ENCODE data around the gene C19orf53. TPM values are rescaled to one million over a fixed set of nuclear protein-coding genes. Genes with fewer than 3 reads are reported as not detected.
A peak's percentile ranks its signal among the peaks of the same experiment; 100 is the strongest.
"Not testable (repeated sequence)": the region's sequence is repeated elsewhere in the genome, so short reads cannot be mapped to it uniquely, and the experiment has no call there.

C19orf53 gene
- total RNA-seq, 1 experiment from 2014 or later = 214 TPM

GRCh38 chr19:13764101-13764807, 10.0 kb upstream of the C19orf53 start, which contains the start of gene MRI1:
Gene MRI1 (plus strand): TSS chr19:13764522. CDS start chr19:13764589, 67 bp downstream.
- peak; percentile 83 for DNase-seq (ENCODE audit: low read depth)

DNA sequence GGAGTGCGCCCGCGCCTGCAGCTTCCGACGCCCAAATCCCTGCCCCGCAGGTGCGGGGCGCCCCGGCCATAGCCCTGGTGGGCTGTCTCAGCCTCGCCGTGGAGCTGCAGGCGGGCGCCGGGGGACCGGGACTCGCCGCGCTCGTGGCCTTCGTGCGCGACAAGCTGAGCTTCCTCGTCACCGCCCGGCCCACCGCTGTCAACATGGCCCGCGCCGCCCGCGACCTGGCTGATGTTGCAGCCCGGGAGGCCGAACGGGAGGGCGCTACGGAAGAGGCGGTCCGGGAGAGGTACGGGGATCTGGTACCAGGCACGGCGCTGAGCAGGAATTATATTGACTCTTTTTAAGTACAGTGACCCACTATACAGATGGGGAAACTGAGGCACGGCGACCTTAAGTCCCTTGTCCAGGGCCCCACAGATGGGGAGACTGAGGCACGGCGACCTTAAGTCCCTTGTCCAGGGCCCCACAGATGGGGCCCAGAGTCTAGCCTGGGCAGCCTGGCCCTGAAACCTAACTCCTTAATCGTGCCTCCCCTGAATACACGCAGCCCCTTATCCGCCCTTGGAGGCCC, 9.3 kb upstream of the C19orf53 start:
- no peak for DNase-seq (ENCODE audit: low read depth)

- DNase-seq (ENCODE audit: low read depth) = no peak
Observed at GRCh38 chr19:13765395-13766094, 8.7 kb upstream of the C19orf53 start.

DNA sequence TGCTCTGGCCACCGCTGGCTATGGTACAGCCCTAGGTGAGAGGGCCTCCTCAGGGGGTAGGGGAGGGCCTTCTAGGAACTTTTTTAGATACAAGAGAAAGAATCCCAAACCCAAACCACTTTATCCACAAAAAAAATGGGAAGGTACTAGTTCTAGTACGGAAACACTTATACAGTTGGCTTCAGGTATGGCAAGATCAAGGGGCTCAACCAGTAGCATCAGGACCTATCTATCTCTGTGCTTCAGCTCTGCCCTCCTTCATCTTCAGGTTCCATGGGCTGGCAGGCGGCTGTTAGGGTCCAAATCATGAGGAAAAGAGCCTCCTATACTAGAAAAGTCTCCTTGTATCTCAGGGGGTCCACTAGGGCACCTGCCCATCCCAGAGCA, 8.2 kb upstream of the C19orf53 start:
- DNase-seq (ENCODE audit: low read depth) = no peak

- DNase-seq (ENCODE audit: low read depth) = no peak
Observed at GRCh38 chr19:13768510-13768909, 5.7 kb upstream of the C19orf53 start.

GRCh38 chr19:13770013-13770635, 4.1 kb upstream of the C19orf53 start:
- no peak for DNase-seq (ENCODE audit: low read depth)

- no peak for DNase-seq (ENCODE audit: low read depth)
Observed at GRCh38 chr19:13778398-13778797, 4.1 kb downstream of the C19orf53 start.

DNA sequence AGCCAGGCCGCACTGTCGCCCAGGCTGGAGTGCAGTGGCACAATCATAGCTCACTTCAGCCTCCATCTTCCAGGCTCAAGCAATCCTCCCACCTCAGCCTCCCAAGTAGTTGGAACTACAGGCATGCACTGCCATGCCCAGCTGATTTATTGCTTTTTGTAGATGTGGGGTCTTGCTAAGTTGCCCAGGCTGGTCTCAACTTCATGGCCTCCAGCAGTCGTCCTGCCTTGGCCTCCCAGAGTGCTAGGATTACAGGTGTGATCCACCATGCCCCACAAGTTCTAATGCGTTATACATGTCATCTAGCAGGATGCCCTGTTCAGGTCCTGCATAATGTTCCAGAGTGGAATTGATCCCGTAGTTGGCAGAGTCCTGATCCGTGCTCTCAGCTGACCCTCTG, 4.6 kb downstream of the C19orf53 start:
- no peak for DNase-seq (ENCODE audit: low read depth)

DNA sequence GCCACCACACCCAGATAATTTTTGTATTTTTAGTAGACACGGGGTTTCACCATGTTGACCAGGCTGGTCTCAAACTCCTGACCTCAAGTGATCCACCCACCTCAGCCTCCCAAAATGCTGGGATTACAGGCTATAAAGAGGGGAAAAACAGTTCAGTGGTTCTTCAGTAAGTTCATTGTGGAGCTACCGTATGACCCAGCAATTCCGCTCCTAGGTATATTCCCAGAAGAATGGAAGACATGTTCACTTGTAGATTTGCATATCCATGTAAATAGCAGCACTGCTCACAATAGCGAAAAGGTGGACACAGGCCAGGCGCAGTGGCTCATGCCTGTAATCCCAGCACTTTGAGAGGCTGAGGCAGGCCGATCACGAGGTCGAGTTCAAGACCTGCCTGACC, 5.5 kb downstream of the C19orf53 start:
- DNase-seq (ENCODE audit: low read depth) = not testable (repeated sequence)

- DNase-seq (ENCODE audit: low read depth) = peak; percentile 86
Observed at GRCh38 chr19:13781547-13781946, 7.3 kb downstream of the C19orf53 start.

GRCh38 chr19:13782537-13782936, 8.3 kb downstream of the C19orf53 start:
- no peak for DNase-seq (ENCODE audit: low read depth)

GRCh38 chr19:13783565-13784500, 9.6 kb downstream of the C19orf53 start:
- DNase-seq (ENCODE audit: low read depth) = no peak

GRCh38 chr19:13784731-13785452, 10.6 kb downstream of the C19orf53 start:
- DNase-seq (ENCODE audit: low read depth) = peak; percentile 81

- no peak for DNase-seq (ENCODE audit: low read depth)
Observed at GRCh38 chr19:13788991-13789390, 14.7 kb downstream of the C19orf53 start.

GRCh38 chr19:13790354-13790753, 16.1 kb downstream of the C19orf53 start:
- peak; percentile 31 for DNase-seq (ENCODE audit: low read depth)

DNA sequence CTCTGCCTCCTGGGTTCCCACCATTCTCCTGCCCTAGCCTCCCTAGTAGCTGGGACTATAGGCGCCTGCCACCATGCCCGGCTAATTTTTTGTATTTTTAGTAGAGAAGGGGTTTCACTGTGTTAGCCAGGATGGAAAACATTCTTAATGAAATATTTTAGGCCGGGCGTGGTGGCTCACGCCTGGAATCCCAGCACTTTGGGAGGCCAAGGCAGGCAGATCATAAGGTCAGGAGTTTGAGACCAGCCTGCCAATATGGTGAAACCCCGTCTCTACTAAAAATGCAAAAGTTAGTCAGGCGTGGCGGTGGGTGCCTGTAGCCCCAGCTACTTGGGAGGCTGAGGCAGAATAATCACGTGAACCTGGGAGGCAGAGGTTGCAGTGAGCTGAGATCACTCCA, 19.1 kb downstream of the C19orf53 start:
- not testable (repeated sequence) for DNase-seq (ENCODE audit: low read depth)

DNA sequence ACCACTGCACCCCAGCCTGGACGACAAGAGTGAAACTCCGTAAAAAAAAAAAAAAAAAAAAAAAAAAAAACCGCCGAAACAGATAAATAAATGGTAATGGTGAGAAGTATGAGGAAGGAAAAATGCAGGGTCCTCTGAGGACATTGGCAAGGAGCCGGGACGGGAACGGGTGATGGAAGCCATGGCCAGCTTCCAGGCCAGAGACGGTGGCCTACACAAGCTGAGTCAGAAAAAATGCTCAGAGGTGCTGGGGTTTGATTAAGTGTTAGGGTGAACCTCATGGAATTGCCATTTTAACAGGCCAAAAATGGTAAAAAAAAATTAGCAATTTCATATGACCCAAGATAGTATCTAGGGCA, 20.1 kb downstream of the C19orf53 start:
- DNase-seq (ENCODE audit: low read depth) = peak; percentile 91

DNA sequence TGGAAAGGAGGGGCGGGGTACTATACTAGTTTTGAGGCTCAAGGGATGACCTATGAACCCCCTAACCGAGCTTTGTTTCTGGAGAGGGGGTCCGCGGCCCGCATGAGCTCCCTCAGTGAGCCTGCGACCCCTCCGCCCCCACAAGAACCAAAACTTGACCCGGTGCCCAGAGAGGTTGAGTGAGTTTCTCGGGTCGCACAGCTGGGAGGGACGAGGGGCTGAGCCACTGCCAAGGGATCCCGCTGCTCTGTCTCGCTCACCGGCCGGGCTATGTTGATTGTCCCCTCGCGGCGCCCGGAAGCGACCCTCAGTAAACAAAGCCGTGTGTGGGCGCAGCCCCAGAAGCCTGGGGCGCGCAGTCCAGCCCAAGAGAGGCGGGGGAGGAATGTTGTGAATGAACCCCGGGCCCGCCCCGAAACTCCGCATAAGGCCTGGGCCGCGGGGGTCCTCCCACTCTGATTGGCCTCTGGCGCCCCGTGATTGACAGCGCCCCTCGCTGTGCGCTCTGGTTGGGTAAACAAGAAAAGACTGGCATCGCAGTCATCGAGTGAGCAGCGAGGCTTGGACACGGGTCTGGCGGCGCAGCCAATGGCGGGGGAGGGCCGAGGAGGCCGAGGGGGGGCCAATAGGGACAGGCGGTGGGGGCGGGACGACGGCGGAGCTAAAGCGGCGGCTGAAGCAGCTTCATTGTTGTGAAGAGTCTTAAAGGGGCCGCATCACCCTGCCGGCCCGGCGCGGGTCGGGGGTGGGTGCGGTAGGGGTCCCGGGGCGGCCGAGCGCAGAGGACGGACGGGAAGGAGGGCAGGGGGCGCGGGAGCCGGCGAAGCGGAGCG, 20.7 kb downstream of the C19orf53 start, which contains the start of gene ZSWIM4:
ZSWIM4 (plus strand) TSS at position 687 of the 833 bp plus-strand sequence. CDS start 206 bp downstream, outside the sequence.
- DNase-seq (ENCODE audit: low read depth) = peak; percentile 100

GRCh38 chr19:13795595-13796300, 21.5 kb downstream of the C19orf53 start:
- peak; percentile 69 for DNase-seq (ENCODE audit: low read depth)
